ENCODE results near the gene GRIK2. TPM values are rescaled to one million over a fixed set of nuclear protein-coding genes. Genes with fewer than 3 reads are reported as not detected.

The GRIK2 gene
- total and polyA plus RNA-seq, 7 donors = 0.25 to 8.9 (median 2.1) TPM; not detected in 2

GRCh38 chr6:101443315-101443714 is 49.8 kb downstream of the GRIK2 start:
- TF ChIP-seq POLR2AphosphoS5 (IDR thresholded peaks at IDR 0.05) (no peak), POLR2A (IDR thresholded peaks at IDR 0.05) (no peak), EP300 (IDR thresholded peaks at IDR 0.05) (no peak)
- TF ChIP-seq, protein P1, sequence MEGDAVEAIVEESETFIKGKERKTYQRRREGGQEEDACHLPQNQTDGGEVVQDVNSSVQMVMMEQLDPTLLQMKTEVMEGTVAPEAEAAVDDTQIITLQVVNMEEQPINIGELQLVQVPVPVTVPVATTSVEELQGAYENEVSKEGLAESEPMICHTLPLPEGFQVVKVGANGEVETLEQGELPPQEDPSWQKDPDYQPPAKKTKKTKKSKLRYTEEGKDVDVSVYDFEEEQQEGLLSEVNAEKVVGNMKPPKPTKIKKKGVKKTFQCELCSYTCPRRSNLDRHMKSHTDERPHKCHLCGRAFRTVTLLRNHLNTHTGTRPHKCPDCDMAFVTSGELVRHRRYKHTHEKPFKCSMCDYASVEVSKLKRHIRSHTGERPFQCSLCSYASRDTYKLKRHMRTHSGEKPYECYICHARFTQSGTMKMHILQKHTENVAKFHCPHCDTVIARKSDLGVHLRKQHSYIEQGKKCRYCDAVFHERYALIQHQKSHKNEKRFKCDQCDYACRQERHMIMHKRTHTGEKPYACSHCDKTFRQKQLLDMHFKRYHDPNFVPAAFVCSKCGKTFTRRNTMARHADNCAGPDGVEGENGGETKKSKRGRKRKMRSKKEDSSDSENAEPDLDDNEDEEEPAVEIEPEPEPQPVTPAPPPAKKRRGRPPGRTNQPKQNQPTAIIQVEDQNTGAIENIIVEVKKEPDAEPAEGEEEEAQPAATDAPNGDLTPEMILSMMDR (IDR thresholded peaks at IDR 0.05) = no peak
- H3K4me1 ChIP-seq = no peaks in the 10 kb centered on the region
- H3K27me3 ChIP-seq = no peaks in the 10 kb centered on the region
- H3K9me3 ChIP-seq = no peaks in the 10 kb centered on the region
- H3K4me3 ChIP-seq = no peak overlapping the region
- no peak overlapping the region for H3K27ac ChIP-seq
- no peak for DNase-seq
- H3K36me3 ChIP-seq = no peaks in the 10 kb centered on the region
- intact Hi-C loops (cut with DNase I) = no loop called here

DNA sequence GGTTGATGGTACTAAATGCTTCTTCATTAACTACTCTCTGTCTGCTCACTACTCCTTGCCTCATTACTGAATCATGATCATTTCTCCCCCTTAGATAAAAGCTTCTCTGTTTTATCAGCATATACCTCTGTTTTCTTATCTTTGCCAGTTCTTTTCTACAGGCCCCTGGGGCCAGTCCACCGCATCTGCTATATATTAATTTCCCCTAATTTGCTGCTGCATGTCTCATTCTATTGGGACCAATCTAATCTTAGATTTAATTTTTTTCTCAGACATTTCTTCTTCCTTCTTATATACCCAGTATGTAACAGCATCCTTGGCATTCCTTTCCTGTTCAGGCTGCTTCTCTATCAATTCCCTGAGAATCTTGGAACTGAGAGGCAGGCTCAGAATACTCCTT is 51.2 kb downstream of the GRIK2 start:
- no peak for DNase-seq
- no peaks in the 10 kb centered on the region for H3K9me3 ChIP-seq
- H3K4me1 ChIP-seq = no peaks in the 10 kb centered on the region
- no peaks in the 10 kb centered on the region for H3K27me3 ChIP-seq
- intact Hi-C loops (cut with DNase I) = no loop called here
- no peaks in the 10 kb centered on the region for H3K36me3 ChIP-seq
- WGBS, 2 donors = 94 to 95% methylated on average over 1 of the region's 1 CpG
- H3K27ac ChIP-seq = no peak overlapping the region
- TF ChIP-seq POLR2AphosphoS5 (IDR thresholded peaks at IDR 0.05) (no peak), POLR2A (IDR thresholded peaks at IDR 0.05) (no peak), EP300 (IDR thresholded peaks at IDR 0.05) (no peak)
- TF ChIP-seq, protein P1 (IDR thresholded peaks at IDR 0.05) = no peak
- no peak overlapping the region for H3K4me3 ChIP-seq

- intact Hi-C loops (cut with DNase I) = no loop called here
- Histone ChIP-seq H3K27me3 (no peaks in the 10 kb centered on the region), H3K4me3 (no peak overlapping the region), H3K36me3 (no peaks in the 10 kb centered on the region), H3K9me3 (no peaks in the 10 kb centered on the region), H3K4me1 (no peaks in the 10 kb centered on the region), H3K27ac (no peak overlapping the region)
- 63 to 78% methylated on average over 2 of the region's 2 CpGs for WGBS, 2 donors
- DNase-seq = no peak
- TF ChIP-seq EP300 (IDR thresholded peaks at IDR 0.05) (no peak), POLR2AphosphoS5 (IDR thresholded peaks at IDR 0.05) (no peak), POLR2A (IDR thresholded peaks at IDR 0.05) (no peak)
- TF ChIP-seq, protein P1 (IDR thresholded peaks at IDR 0.05) = no peak
These were observed 52.0 kb downstream of the GRIK2 start for GRCh38 chr6:101445527-101445926.

DNA sequence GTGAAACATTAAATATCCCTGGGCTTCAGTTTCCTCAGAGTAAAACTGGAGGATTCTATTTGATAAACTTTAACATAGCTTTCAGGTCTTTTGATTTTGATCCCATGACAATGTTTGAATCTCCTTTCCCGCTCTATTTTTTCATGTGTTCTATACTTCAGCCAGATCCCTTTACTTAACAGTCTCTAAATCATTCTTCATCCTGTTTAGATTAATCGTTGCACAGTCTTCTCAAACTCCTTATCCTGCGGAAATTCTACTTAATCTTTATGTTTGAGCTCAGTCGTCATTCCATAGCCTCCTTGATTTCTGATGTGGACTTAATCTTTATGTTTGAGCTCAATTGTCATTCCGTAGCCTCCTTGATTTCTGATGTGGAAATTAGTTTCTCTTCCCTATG is 57.4 kb downstream of the GRIK2 start:
- Histone ChIP-seq H3K36me3 (no peaks in the 10 kb centered on the region), H3K9me3 (no peaks in the 10 kb centered on the region), H3K27ac (no peak overlapping the region), H3K4me1 (no peaks in the 10 kb centered on the region), H3K4me3 (no peak overlapping the region), H3K27me3 (no peaks in the 10 kb centered on the region)
- intact Hi-C loops (cut with DNase I) = no loop called here
- WGBS, 2 donors = 80 to 86% methylated on average over 5 of the region's 5 CpGs
- TF ChIP-seq, protein P1 (IDR thresholded peaks at IDR 0.05) = no peak
- TF ChIP-seq EP300 (IDR thresholded peaks at IDR 0.05) = no peak
- no peak for DNase-seq

GRCh38 chr6:101451981-101452380 is 58.5 kb downstream of the GRIK2 start:
- no peaks in the 10 kb centered on the region for H3K4me1 ChIP-seq
- TF ChIP-seq POLR2AphosphoS5 (IDR thresholded peaks at IDR 0.05) = no peak
- no peak for TF ChIP-seq POLR2A (IDR thresholded peaks at IDR 0.05)
- no peak for TF ChIP-seq EP300 (IDR thresholded peaks at IDR 0.05)
- TF ChIP-seq, protein P1 (IDR thresholded peaks at IDR 0.05) = no peak
- intact Hi-C loops (cut with DNase I) = no loop called here
- no peaks in the 10 kb centered on the region for H3K27me3 ChIP-seq
- H3K27ac ChIP-seq = no peak overlapping the region
- no peaks in the 10 kb centered on the region for H3K36me3 ChIP-seq
- no peaks in the 10 kb centered on the region for H3K9me3 ChIP-seq
- 93 to 97% methylated on average over 1 of the region's 1 CpG for WGBS, 2 donors
- DNase-seq = no peak
- no peak overlapping the region for H3K4me3 ChIP-seq
